Trophoblast cell (in vitro differentiated cells and primary cell): Measurements from ENCODE around the gene BCL2L11.
A peak's percentile ranks its signal among the peaks of the same experiment; 100 is the strongest.

Experiments
- DNase-seq, 2 donors: peaks; one replicate each; pipeline ENCODE4 v3.0.0-alpha.2; 2016
- H2AFZ ChIP-seq: 2 replicates; pipeline ENCODE4 v1.6.1; 2013; ENCODE audit warnings: low read length, moderate library complexity, mild to moderate bottlenecking; ENCODE audit not compliant: insufficient read depth, poor library complexity
- H2AK5ac ChIP-seq: 2 replicates; pipeline ENCODE4 v1.6.1; 2013; ENCODE audit warnings: mild to moderate bottlenecking, low read length
- H2BK120ac ChIP-seq: 2 replicates; pipeline ENCODE4 v1.6.1; 2013; ENCODE audit warnings: low read length, mild to moderate bottlenecking, moderate library complexity; ENCODE audit not compliant: insufficient read depth, poor library complexity
- H2BK12ac ChIP-seq: 2 replicates; pipeline ENCODE4 v1.6.1; 2013; ENCODE audit warnings: mild to moderate bottlenecking, low read length, moderate library complexity
- H2BK5ac ChIP-seq: 2 replicates; pipeline ENCODE4 v1.6.1; 2013; ENCODE audit warnings: low read length, low read depth, moderate library complexity, mild to moderate bottlenecking; ENCODE audit not compliant: poor library complexity
- H3K14ac ChIP-seq: 2 replicates; pipeline ENCODE4 v1.6.1; 2013; ENCODE audit warnings: mild to moderate bottlenecking, low read length
- H3K18ac ChIP-seq: 2 replicates; pipeline ENCODE4 v1.6.1; 2013; ENCODE audit warnings: mild to moderate bottlenecking, low read length
- H3K23ac ChIP-seq: 2 replicates; pipeline ENCODE4 v1.6.1; 2013; ENCODE audit warnings: low read length
- H3K27ac ChIP-seq: 2 replicates; pipeline ENCODE4 v1.5.1; 2013; ENCODE audit warnings: low read depth, mild to moderate bottlenecking, inconsistent platforms, low read length, moderate library complexity
- H3K27me3 ChIP-seq: 2 replicates; pipeline ENCODE4 v1.6.1; 2013; ENCODE audit warnings: inconsistent platforms, mild to moderate bottlenecking, low read length, moderate library complexity; ENCODE audit not compliant: insufficient read depth
- H3K36me3 ChIP-seq, 2 experiments: 1 replicate in 1 of 2; 2 replicates in 1 of 2; pipeline ENCODE4 v1.6.1; 2013; ENCODE audit warnings: low read length in 2 of 2, mild to moderate bottlenecking in 2 of 2, moderate library complexity in 1 of 2; ENCODE audit not compliant: insufficient read depth in 2 of 2, control insufficient read depth in 1 of 2
- H3K4ac ChIP-seq: 2 replicates; pipeline ENCODE4 v1.6.1; 2013; ENCODE audit warnings: low read depth, mild to moderate bottlenecking, low read length, moderate library complexity
- H3K4me1 ChIP-seq, 2 experiments: 1 replicate in 1 of 2; 2 replicates in 1 of 2; pipeline ENCODE4 v1.6.1; 2013; ENCODE audit warnings: low read length in 2 of 2, mild to moderate bottlenecking in 2 of 2, moderate library complexity in 1 of 2; ENCODE audit not compliant: insufficient read depth in 2 of 2, control insufficient read depth in 1 of 2
- H3K4me2 ChIP-seq: 2 replicates; pipeline ENCODE4 v1.6.1; 2013; ENCODE audit warnings: inconsistent platforms, mild to moderate bottlenecking, low read length, moderate library complexity
- H3K4me3 ChIP-seq: 2 replicates; pipeline ENCODE4 v1.5.1; 2013; ENCODE audit warnings: mild to moderate bottlenecking, low read depth, low read length, inconsistent platforms
- H3K79me1 ChIP-seq: one replicate; pipeline ENCODE4 v1.6.1; 2013; ENCODE audit warnings: low read length
- H3K79me2 ChIP-seq: 2 replicates; pipeline ENCODE4 v1.6.1; 2013; ENCODE audit warnings: low read length, mild to moderate bottlenecking; ENCODE audit not compliant: control insufficient read depth, insufficient read depth, poor library complexity
- H3K9ac ChIP-seq: 2 replicates; pipeline ENCODE4 v1.6.1; 2013; ENCODE audit warnings: mild to moderate bottlenecking, low read length
- H3K9me3 ChIP-seq: 2 replicates; pipeline ENCODE4 v1.6.1; 2013; ENCODE audit warnings: low read depth, mild to moderate bottlenecking, control low read depth, inconsistent platforms, low read length; ENCODE audit not compliant: insufficient read depth
- H4K12ac ChIP-seq: 2 replicates; pipeline ENCODE4 v1.6.1; 2013; ENCODE audit warnings: low read depth, mild to moderate bottlenecking, low read length, moderate library complexity
- H4K8ac ChIP-seq: 2 replicates; pipeline ENCODE4 v1.6.1; 2013; ENCODE audit warnings: low read depth, mild to moderate bottlenecking, low read length, moderate library complexity
- H4K91ac ChIP-seq: one replicate; pipeline ENCODE4 v1.6.1; 2013; ENCODE audit warnings: low read depth, mild to moderate bottlenecking, low read length, moderate library complexity
- WGBS: extraction: QIAGEN DNeasy Blood & Tissue Kit; methylation state at CpG from one replicate; pipeline ENCODE4 v1.1.7; 2013; ENCODE audit warnings: missing lambda C conversion rate; ENCODE audit not compliant: insufficient read length, insufficient coverage; ENCODE audit errors: extremely low coverage; 5-methylcytosine and 5-hydroxymethylcytosine counted together

Gene BCL2L11

GRCh38 chr2:111145103-111145760, 24.5 kb downstream of the BCL2L11 start:
- Histone ChIP-seq H3K23ac (no peak overlapping the region), H3K18ac (no peak overlapping the region), H4K91ac (no peak overlapping the region), H2BK12ac (no peak overlapping the region), H3K79me2 (peaks cover 2% of the 10 kb centered on the region), H4K12ac (no peak overlapping the region), H3K9me3 (no peaks in the 10 kb centered on the region), H3K4ac (no peak overlapping the region), H3K14ac (no peak overlapping the region), H2BK5ac (no peak overlapping the region), H3K27me3 (no peaks in the 10 kb centered on the region), H3K79me1 (no peaks in the 10 kb centered on the region), H2AFZ (no peak overlapping the region), H3K4me3 (no peak overlapping the region), H3K36me3 (peaks cover 22 to 37% of the 10 kb centered on the region in 2 experiments), H3K27ac (no peak overlapping the region), H4K8ac (no peak overlapping the region), H3K4me2 (no peak overlapping the region), H3K4me1 (peaks cover 0 to 2% of the 10 kb centered on the region in 2 experiments), H2AK5ac (no peak overlapping the region), H2BK120ac (no peak overlapping the region), H3K9ac (no peak overlapping the region)
- no peak for DNase-seq
- no CpG with 5 or more reads among the region's 7 CpGs for WGBS

DNA sequence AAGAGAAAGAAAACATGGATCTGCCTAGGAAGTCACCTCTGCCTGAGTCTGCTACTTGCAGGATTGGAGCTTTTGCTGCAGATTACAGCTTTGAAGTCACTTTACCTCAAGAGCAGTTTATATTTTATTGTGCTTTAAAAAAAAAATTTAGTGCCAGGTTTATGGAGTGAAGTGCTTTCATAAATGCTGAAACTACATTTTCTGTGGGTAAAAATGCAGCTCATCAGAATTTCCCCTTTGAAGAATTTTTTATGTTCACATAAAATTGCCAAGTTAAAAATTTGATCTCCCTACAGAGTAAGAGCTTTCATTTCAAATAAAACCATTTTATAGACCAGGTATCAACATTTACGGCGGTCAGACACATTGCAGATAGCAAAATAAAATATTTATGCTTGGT, 25.2 kb downstream of the BCL2L11 start:
- Histone ChIP-seq H3K18ac (no peak overlapping the region), H4K12ac (no peak overlapping the region), H3K14ac (no peak overlapping the region), H3K4me1 (peaks cover 0 to 2% of the 10 kb centered on the region in 2 experiments), H2BK12ac (no peak overlapping the region), H3K4me2 (no peak overlapping the region), H4K8ac (no peak overlapping the region), H3K4me3 (no peak overlapping the region), H3K36me3 (peaks cover 26 to 38% of the 10 kb centered on the region in 2 experiments), H3K79me1 (no peaks in the 10 kb centered on the region), H3K4ac (no peak overlapping the region), H4K91ac (no peak overlapping the region), H3K23ac (no peak overlapping the region), H2AFZ (no peak overlapping the region), H3K27ac (no peak overlapping the region), H2BK5ac (no peak overlapping the region), H2BK120ac (no peak overlapping the region), H3K27me3 (no peaks in the 10 kb centered on the region), H2AK5ac (no peak overlapping the region), H3K79me2 (peaks cover 2% of the 10 kb centered on the region), H3K9ac (no peak overlapping the region), H3K9me3 (no peaks in the 10 kb centered on the region)
- no peak for DNase-seq
- no CpG with 5 or more reads among the region's 2 CpGs for WGBS

DNA sequence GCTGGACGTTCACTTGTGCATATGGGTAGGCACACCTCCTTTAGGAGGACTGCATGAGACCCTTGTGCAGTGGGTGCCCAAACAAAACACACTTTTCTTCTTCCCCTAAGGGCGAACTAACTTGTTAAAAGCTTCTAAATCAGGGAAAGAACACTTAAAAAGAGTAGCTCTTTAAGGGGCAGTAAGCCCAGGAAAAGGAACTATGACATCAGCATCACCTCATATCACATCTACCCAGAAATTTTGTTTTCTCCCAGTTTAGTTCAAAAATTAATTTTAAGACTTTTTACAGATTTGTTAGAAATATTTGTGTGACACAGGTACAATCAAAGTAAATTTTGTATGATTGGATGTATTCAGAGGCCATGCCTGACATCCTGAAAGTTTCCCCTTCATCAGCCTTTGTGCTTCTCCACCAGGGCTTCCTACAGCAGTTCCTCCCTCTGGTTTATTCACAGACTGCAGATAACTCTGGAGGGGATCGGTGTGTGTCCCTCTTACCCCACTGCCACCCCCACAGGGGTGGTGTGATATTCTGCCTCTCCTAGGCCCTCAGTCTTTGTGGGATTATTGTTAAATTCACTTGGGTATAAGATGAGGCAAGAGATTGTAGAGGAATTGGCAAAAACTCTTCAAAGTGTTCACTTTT, 27.6 kb downstream of the BCL2L11 start:
- H3K79me2 ChIP-seq, result peaks cover 2% of the 10 kb centered on the region
- H4K12ac ChIP-seq, result no peak overlapping the region
- peaks cover 27 to 40% of the 10 kb centered on the region in 2 experiments for H3K36me3 ChIP-seq
- H2BK12ac ChIP-seq, result no peak overlapping the region
- WGBS, result no CpG with 5 or more reads among the region's 3 CpGs
- H4K91ac ChIP-seq, result no peak overlapping the region
- no peak overlapping the region for H3K27ac ChIP-seq
- no peak overlapping the region for H3K4me3 ChIP-seq
- no peaks in the 10 kb centered on the region for H3K27me3 ChIP-seq
- H3K9me3 ChIP-seq, result no peaks in the 10 kb centered on the region
- H3K23ac ChIP-seq, result no peak overlapping the region
- no peak overlapping the region for H3K4me2 ChIP-seq
- no peak overlapping the region for H3K18ac ChIP-seq
- no peak overlapping the region for H2AFZ ChIP-seq
- H2AK5ac ChIP-seq, result no peak overlapping the region
- H3K14ac ChIP-seq, result no peak overlapping the region
- H3K79me1 ChIP-seq, result no peaks in the 10 kb centered on the region
- H3K4me1 ChIP-seq, result peaks cover 0 to 2% of the 10 kb centered on the region in 2 experiments
- H3K9ac ChIP-seq, result no peak overlapping the region
- H2BK5ac ChIP-seq, result no peak overlapping the region
- no peak for DNase-seq
- peak overlapping the region; percentile 27 for H3K4ac ChIP-seq
- no peak overlapping the region for H4K8ac ChIP-seq
- no peak overlapping the region for H2BK120ac ChIP-seq

DNA sequence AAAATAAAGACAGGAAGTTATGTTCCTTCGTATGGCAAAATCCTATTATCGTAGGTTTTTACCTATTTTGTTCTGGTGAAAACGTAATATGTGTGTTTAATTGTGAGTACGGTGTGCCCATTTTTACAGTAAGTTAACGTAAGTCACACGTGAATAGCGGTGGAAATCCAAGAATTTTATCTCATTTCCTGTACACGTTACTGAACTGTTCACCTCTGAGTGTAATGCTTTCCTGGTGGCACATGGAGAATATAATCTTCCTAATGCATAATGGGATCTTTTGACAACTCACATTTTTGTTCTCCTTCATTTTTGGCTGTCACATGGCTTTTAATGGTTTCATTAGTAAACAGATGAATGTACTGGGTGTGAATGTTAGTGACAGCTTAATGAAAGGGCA, 28.2 kb downstream of the BCL2L11 start:
- Histone ChIP-seq H3K14ac (no peak overlapping the region), H3K4me3 (no peak overlapping the region), H2AK5ac (no peak overlapping the region), H3K27ac (no peak overlapping the region), H3K9me3 (peaks cover 1% of the 10 kb centered on the region), H2BK5ac (no peak overlapping the region), H4K91ac (no peak overlapping the region), H3K23ac (no peak overlapping the region), H3K27me3 (no peaks in the 10 kb centered on the region), H3K4ac (no peak overlapping the region), H3K36me3 (peaks cover 28 to 41% of the 10 kb centered on the region in 2 experiments), H2AFZ (no peak overlapping the region), H3K4me2 (no peak overlapping the region), H3K79me1 (no peaks in the 10 kb centered on the region), H3K4me1 (peaks cover 0 to 2% of the 10 kb centered on the region in 2 experiments), H3K18ac (no peak overlapping the region), H3K9ac (no peak overlapping the region), H3K79me2 (peaks cover 2% of the 10 kb centered on the region), H4K12ac (no peak overlapping the region), H2BK12ac (no peak overlapping the region), H2BK120ac (no peak overlapping the region), H4K8ac (no peak overlapping the region)
- WGBS, result no CpG with 5 or more reads among the region's 8 CpGs
- no peak for DNase-seq
